Measurements from ENCODE around the gene ZBTB39. TPM values are rescaled to one million over a fixed set of nuclear protein-coding genes. Genes with fewer than 3 reads are reported as not detected.
"Not testable (repeated sequence)": the region's sequence is repeated elsewhere in the genome, so short reads cannot be mapped to it uniquely, and the experiment has no call there.

ZBTB39 gene
- polyA plus RNA-seq, 1 donor from 2014 or later = 6.4 TPM

GRCh38 chr12:57025196-57025595 is 18.9 kb upstream of the ZBTB39 start:
- Histone ChIP-seq H3F3A (ENCODE audit: insufficient read depth, low read length, poor library complexity, severe bottlenecking) (no peaks in the 10 kb centered on the region), H3K27me3 (ENCODE audit: insufficient read depth, low read depth, low read length) (no peaks in the 10 kb centered on the region), H2AFZ (ENCODE audit: low read depth, low read length) (no peak overlapping the region), H4K20me1 (ENCODE audit: insufficient read depth) (no peaks in the 10 kb centered on the region), H3K9me3 (ENCODE audit: low read length) (no peaks in the 10 kb centered on the region), H3K27ac (ENCODE audit: low read length) (no peak overlapping the region), H3K4me2 (ENCODE audit: low read length) (no peak overlapping the region), H3K4me3 (ENCODE audit: low read length) (no peak overlapping the region), H3K9me2 (ENCODE audit: insufficient read depth, low read length) (no peaks in the 10 kb centered on the region), H3K9ac (ENCODE audit: low read length) (no peak overlapping the region), H3K36me3 (ENCODE audit: insufficient read depth, low read length) (no peaks in the 10 kb centered on the region), H3K79me2 (replicated peaks; ENCODE audit: insufficient read depth, low read length) (no peaks in the 10 kb centered on the region)
- TF ChIP-seq TAF1 (IDR thresholded peaks at IDR 0.05; ENCODE audit: low read depth) (no peak), CTCF (IDR thresholded peaks at IDR 0.05; ENCODE audit: poor library complexity, severe bottlenecking) (no peak), EP300 (conservative IDR thresholded peaks at IDR 0.05; ENCODE audit: poor library complexity, severe bottlenecking) (no peak), MXI1 (conservative IDR thresholded peaks at IDR 0.05; ENCODE audit: poor library complexity, severe bottlenecking) (no peak), EZH2 (IDR thresholded peaks at IDR 0.05; ENCODE audit: borderline replicate concordance, insufficient read depth, low read length, poor library complexity, severe bottlenecking) (no peak), SMC3 (conservative IDR thresholded peaks at IDR 0.05; ENCODE audit: poor library complexity) (no peak), RAD21 (conservative IDR thresholded peaks at IDR 0.05) (no peak), POLR2AphosphoS5 (IDR thresholded peaks at IDR 0.05) (no peak)
- TF ChIP-seq, protein P1, sequence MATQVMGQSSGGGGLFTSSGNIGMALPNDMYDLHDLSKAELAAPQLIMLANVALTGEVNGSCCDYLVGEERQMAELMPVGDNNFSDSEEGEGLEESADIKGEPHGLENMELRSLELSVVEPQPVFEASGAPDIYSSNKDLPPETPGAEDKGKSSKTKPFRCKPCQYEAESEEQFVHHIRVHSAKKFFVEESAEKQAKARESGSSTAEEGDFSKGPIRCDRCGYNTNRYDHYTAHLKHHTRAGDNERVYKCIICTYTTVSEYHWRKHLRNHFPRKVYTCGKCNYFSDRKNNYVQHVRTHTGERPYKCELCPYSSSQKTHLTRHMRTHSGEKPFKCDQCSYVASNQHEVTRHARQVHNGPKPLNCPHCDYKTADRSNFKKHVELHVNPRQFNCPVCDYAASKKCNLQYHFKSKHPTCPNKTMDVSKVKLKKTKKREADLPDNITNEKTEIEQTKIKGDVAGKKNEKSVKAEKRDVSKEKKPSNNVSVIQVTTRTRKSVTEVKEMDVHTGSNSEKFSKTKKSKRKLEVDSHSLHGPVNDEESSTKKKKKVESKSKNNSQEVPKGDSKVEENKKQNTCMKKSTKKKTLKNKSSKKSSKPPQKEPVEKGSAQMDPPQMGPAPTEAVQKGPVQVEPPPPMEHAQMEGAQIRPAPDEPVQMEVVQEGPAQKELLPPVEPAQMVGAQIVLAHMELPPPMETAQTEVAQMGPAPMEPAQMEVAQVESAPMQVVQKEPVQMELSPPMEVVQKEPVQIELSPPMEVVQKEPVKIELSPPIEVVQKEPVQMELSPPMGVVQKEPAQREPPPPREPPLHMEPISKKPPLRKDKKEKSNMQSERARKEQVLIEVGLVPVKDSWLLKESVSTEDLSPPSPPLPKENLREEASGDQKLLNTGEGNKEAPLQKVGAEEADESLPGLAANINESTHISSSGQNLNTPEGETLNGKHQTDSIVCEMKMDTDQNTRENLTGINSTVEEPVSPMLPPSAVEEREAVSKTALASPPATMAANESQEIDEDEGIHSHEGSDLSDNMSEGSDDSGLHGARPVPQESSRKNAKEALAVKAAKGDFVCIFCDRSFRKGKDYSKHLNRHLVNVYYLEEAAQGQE (IDR thresholded peaks at IDR 0.05; ENCODE audit: borderline replicate concordance) = no peak

DNA sequence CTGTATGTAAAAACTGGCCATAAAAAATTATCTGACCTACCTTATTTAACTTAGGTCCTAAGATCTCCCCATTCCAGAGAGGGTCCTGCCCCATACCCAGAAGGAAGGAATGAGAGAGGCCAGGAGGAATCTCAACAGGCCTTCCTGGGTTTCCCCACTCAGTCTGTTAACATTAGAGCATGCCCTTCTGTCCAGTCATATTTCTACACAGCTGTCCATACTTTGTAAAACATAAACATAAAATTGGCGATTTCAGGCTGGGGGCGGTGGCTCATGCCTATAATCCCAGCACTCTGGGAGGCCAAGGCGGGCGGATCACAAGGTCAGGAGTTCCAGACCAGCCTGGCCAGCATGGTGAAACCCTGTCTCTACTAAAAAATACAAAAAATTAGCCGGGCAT is 16.0 kb upstream of the ZBTB39 start:
- not testable (repeated sequence) for H4K20me1 ChIP-seq (ENCODE audit: insufficient read depth); H3K9ac ChIP-seq (ENCODE audit: low read length); H2AFZ ChIP-seq (ENCODE audit: low read depth, low read length); H3K27ac ChIP-seq (ENCODE audit: low read length); H3K9me2 ChIP-seq (ENCODE audit: insufficient read depth, low read length); H3K27me3 ChIP-seq (ENCODE audit: insufficient read depth, low read depth, low read length); H3K79me2 ChIP-seq (replicated peaks; ENCODE audit: insufficient read depth, low read length); H3F3A ChIP-seq (ENCODE audit: insufficient read depth, low read length, poor library complexity, severe bottlenecking); H3K4me3 ChIP-seq (ENCODE audit: low read length); H3K9me3 ChIP-seq (ENCODE audit: low read length); H3K36me3 ChIP-seq (ENCODE audit: insufficient read depth, low read length); H3K4me2 ChIP-seq (ENCODE audit: low read length)
